ENCODE measurements around the gene ZNF646.

DNA sequence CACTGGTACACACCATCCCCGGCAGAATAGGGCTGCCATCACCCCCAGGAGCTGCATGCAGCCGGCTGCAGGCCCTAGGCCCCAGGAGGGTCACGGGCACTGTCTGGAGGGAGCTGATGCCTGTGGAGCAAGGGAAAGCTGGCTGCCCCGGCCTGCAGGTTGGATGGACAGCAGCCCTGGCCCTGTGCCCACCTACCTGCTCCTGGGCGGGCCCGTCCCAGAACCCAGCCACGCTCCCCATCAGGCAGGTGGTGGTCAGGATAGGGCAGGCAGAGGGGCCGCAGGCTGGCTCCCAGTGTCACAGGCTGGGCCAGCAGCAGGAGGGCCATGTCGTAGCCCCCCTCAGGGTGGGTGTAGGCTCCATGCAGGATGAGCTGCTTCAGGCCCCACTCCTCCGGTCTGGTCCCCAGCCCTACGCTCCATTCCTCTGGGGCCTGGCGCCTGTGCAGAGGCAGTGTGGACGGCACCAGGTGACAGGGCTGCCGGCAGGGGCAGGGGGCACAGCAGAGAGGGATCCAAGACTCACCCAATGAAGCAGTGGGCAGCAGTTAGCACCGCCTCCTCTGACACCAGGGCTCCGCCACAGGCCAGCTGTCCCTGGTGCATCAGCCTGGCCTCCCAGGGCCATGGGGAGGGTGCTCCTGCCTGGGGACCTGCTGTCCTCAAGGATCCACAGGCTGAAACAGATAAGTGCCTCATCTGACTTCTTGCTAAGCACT, 10.5 kb downstream of the ZNF646 start:
- TF ChIP-seq FOXM1 (CRISPR knock-in tag; IDR thresholded peaks at IDR 0.05) (no peak), POLR2AphosphoS5 (IDR thresholded peaks at IDR 0.05; ENCODE audit: low read depth, low read length) (no peak), ZBTB1 (CRISPR knock-in tag; IDR thresholded peaks at IDR 0.05; ENCODE audit: borderline replicate concordance) (no peak)
- TF ChIP-seq, protein P1, sequence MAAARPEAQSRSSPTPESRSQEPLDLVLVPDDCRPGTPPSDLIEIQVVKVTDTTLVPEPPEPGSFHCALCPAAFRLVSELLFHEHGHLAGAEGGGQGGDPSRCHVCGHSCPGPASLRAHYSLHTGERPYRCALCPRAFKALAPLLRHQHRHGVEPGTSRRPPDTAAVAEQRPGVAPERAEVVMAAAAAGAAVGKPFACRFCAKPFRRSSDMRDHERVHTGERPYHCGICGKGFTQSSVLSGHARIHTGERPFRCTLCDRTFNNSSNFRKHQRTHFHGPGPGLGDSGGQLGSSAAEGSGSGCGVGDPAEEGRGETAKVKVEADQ (CRISPR knock-in tag; IDR thresholded peaks at IDR 0.05; ENCODE audit: borderline replicate concordance) = no peak
- TF ChIP-seq, protein P2, sequence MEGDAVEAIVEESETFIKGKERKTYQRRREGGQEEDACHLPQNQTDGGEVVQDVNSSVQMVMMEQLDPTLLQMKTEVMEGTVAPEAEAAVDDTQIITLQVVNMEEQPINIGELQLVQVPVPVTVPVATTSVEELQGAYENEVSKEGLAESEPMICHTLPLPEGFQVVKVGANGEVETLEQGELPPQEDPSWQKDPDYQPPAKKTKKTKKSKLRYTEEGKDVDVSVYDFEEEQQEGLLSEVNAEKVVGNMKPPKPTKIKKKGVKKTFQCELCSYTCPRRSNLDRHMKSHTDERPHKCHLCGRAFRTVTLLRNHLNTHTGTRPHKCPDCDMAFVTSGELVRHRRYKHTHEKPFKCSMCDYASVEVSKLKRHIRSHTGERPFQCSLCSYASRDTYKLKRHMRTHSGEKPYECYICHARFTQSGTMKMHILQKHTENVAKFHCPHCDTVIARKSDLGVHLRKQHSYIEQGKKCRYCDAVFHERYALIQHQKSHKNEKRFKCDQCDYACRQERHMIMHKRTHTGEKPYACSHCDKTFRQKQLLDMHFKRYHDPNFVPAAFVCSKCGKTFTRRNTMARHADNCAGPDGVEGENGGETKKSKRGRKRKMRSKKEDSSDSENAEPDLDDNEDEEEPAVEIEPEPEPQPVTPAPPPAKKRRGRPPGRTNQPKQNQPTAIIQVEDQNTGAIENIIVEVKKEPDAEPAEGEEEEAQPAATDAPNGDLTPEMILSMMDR (CRISPR knock-in tag; IDR thresholded peaks at IDR 0.05) = no peak
